Brain microvascular endothelial cell (primary cell): ENCODE data around the gene HPCA.

Experiments used
- DNase-seq: peaks from one replicate; pipeline ENCODE4 v3.0.0-alpha.2; 2020
- H3K27ac ChIP-seq: fragments of 250-450 bp; sonication (Bioruptor Pico); 2 replicates; pipeline ENCODE4 v1.5.1; 2020; ENCODE audit warnings: mild to moderate bottlenecking, moderate library complexity
- H3K27me3 ChIP-seq: fragments of 250-450 bp; sonication (Bioruptor Pico); replicated peaks from 2 replicates; pipeline ENCODE4 v1.5.1; 2020; ENCODE audit warnings: mild to moderate bottlenecking
- H3K36me3 ChIP-seq: fragments of 250-450 bp; sonication (Bioruptor Pico); replicated peaks from 2 replicates; pipeline ENCODE4 v1.5.1; 2020; ENCODE audit warnings: mild to moderate bottlenecking
- H3K4me3 ChIP-seq: 2 replicates; pipeline ENCODE4 v1.5.1; 2011; ENCODE audit warnings: low read depth, mild to moderate bottlenecking, control low read depth, low read length, moderate library complexity
- in situ Hi-C: cut with HindIII; loops from 2 replicates; pipeline ENCODE4 v1.10.0; 2017; ENCODE audit warnings: low sequenced_read_pairs, low pct_ligation_motif_present
- TF ChIP-seq, protein P1 (sequence below): IDR thresholded peaks from 2 replicates; pipeline ENCODE4 v1.5.1; 2011; ENCODE audit warnings: low read depth, mild to moderate bottlenecking, moderate library complexity, low read length, control low read depth, inconsistent platforms; ENCODE audit errors: missing control alignments

HPCA gene

DNA sequence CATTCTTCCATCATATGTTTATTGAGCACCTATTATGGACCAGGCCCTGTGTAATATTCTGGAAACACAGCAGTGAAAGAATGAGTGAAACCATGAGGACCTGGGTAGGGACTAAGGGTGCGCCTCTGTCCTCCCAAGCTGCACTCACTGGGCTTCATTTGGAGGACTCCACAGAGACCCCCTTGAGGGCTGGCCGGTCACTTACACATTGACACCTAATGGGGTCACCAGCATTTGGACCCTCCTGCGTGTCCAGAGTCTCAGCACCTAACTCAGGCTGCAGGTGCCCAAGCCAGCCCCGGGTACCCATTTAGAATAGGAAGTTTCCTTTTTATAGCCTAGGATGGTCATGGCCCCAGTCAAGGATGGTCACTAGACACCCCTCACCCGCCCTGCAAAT is 12.8 kb upstream of the HPCA start:
- Histone ChIP-seq H3K27ac (no peak overlapping the region), H3K36me3 (no peaks in the 10 kb centered on the region), H3K27me3 (peaks cover 2% of the 10 kb centered on the region), H3K4me3 (no peak overlapping the region)
- TF ChIP-seq, protein P1, sequence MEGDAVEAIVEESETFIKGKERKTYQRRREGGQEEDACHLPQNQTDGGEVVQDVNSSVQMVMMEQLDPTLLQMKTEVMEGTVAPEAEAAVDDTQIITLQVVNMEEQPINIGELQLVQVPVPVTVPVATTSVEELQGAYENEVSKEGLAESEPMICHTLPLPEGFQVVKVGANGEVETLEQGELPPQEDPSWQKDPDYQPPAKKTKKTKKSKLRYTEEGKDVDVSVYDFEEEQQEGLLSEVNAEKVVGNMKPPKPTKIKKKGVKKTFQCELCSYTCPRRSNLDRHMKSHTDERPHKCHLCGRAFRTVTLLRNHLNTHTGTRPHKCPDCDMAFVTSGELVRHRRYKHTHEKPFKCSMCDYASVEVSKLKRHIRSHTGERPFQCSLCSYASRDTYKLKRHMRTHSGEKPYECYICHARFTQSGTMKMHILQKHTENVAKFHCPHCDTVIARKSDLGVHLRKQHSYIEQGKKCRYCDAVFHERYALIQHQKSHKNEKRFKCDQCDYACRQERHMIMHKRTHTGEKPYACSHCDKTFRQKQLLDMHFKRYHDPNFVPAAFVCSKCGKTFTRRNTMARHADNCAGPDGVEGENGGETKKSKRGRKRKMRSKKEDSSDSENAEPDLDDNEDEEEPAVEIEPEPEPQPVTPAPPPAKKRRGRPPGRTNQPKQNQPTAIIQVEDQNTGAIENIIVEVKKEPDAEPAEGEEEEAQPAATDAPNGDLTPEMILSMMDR: no peak
- no peak for DNase-seq
- in situ Hi-C loops: no loop called here

DNA sequence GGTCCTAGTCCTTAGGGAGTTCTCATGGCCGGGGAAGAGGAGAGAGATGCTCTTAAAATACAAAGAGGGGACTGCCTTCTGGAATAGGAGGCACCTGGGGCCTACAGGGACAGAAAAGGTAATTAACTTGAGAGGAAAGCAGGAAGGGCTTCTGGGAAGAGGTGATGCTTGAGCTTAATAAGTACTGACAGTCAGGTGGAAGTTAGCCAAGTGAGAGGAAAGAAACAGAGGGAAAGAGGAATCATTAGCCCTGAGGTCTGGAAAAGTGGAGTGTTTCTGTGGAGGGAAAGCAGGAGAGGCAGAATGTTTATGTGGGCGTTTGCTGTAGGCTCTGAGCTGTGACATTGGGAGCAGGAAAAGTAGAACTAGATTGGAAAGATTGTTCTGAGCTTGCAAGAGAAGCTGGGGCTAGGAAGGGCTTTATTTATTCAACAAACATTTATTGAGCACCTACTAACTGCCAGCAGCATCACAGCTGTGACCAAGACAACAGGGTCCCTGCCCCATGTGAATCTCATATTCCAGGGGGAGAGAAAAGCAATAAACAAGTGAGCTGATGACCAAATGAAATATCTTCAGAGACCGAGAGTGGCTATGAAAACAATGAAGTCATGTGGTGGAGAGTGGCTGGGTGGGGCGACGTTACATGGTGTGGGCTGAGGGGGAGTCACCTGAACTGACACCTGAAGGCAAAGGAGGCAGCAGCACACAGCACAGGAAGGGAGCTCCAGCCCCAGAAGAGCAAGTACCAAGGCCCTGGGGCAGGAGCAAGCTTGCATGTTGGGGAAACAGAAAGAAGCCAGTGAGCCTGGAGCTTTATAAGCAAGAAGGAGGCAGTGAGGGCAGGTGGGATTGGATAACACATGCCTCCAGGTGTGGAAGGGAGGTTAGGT is 11.2 kb upstream of the HPCA start:
- H3K27me3 ChIP-seq: peaks cover 2% of the 10 kb centered on the region
- no peaks in the 10 kb centered on the region for H3K36me3 ChIP-seq
- in situ Hi-C loops: no loop called here
- TF ChIP-seq, protein P1: no peak
- no peak overlapping the region for H3K27ac ChIP-seq
- no peak for DNase-seq
- no peak overlapping the region for H3K4me3 ChIP-seq

DNA sequence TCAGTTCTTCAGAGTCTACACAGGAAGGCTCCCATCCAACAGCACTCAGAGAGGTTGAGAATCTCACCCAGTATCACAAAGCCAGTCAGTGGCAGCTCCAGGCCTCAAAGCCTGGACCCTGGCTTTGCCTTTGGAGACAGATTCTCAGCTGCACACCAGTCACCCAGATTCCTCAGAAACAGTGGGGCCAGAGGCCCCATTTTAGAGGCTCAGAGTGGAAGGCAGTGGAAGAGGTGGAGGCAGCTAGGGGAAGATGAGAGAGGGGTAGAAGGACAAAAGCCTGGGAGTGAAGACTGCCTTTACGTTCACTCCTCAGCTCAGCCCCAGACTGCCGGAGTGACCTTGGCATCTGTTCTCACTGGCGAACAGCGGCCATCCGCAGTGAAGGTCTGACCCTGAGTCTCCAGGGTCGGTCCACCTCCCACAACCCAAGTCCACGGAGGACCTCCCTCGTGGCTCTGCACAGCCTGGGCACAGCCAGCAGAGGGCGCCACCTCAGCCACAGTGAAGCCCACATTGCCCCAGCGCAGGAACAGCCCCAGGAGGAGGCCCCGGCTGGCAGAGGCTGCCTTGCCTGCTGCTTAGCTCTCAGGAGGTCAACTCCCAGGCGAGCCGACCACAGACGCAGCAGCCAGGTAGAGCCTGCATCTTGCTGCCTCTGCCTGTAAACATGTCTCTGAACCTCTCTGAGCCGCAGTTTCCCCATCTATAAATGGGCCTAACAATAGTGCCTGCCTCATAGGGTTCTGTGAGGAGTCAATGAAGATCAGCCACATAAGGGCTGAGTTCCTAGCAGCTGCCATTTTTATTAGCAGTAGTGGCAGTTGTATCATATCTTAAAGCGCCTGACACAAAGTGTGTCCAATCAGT is 9.7 kb upstream of the HPCA start:
- TF ChIP-seq, protein P1: peak; percentile 95
- Histone ChIP-seq H3K4me3 (no peak overlapping the region), H3K27me3 (no peaks in the 10 kb centered on the region), H3K36me3 (no peaks in the 10 kb centered on the region), H3K27ac (no peak overlapping the region)
- in situ Hi-C loops: no loop called here
- peak; percentile 34 for DNase-seq

DNA sequence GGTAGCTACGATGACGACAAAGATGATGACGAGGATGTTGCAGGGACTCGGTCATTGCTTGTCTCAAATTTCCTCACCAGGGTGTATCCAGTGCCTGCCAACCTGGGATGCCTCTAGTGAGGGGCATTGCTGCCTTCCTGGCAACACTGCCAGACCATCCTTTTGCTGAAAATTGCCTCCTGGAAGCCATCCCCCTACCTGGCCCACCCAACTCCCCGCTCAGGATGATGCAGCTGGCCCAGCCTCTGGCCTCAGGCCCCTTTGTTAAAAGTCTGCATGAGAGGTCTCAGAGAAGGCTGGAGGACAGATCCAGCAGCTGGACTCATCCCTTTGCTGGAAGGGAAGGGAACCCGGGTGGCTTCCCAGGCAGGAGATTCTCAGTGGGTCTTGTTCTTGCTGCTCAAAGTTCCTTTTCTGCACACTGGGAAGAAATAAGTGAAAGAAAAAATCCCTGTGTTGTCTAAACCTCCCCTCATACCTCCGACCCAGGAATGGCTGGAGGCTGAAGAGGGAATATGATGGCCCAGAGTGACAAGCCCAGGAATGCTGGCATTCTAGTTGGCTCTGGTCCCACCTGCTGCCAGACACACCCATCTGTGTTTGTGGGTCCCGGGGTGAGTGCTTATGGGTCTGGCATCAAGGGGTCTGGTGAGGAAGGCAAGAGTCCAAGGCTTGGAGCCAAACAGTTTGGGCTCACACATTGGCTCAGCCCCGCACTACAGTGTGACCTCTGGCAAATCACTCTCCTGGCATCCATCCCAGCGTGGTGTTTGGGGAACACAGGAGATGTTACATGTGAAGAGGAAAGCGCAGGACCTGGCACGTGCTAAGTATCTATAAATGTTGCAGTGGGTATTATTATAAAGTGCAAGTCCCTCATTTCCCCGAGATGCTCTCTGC is 8.8 kb upstream of the HPCA start:
- Histone ChIP-seq H3K4me3 (no peak overlapping the region), H3K27me3 (no peaks in the 10 kb centered on the region), H3K27ac (no peak overlapping the region), H3K36me3 (no peaks in the 10 kb centered on the region)
- in situ Hi-C loops: no loop called here
- TF ChIP-seq, protein P1: no peak
- no peak for DNase-seq

DNA sequence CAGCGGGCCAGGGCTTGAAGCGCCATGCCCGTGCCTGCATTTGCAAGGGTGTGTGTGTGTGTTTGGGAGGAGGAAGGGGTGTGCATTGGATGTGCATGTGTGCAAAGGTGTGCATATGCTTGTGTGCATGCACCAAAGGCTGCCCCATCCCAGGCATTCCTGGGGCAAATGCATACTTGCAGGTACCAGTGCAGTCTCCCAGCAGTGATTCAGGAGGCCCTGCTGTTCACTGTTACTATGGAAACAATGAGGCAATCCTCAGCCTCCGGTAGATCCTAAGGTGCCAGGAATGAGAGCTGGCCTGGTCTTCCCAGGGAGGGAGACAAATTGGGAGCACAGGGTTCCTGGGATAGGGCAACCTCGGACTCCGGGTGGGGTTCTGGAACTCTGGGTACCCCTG is 8.1 kb upstream of the HPCA start:
- DNase-seq: peak; percentile 16
- in situ Hi-C loops: no loop called here
- Histone ChIP-seq H3K27me3 (no peaks in the 10 kb centered on the region), H3K27ac (no peak overlapping the region), H3K4me3 (no peak overlapping the region), H3K36me3 (no peaks in the 10 kb centered on the region)
- TF ChIP-seq, protein P1: no peak
